GM19193 (cell line): Measurements from ENCODE around the gene RFX2.

Experiments used
- POLR2A ChIP-seq: IDR thresholded peaks from 4 replicates; pipeline ENCODE4 v1.6.1; 2011; ENCODE audit not compliant: insufficient read depth, insufficient read length; ENCODE audit errors: extremely low read depth

RFX2 gene

GRCh38 chr19:5960005-5961001 lies 150.0 kb downstream of the RFX2 start:
- no peak for TF ChIP-seq POLR2A

GRCh38 chr19:5959260-5960004 lies 150.9 kb downstream of the RFX2 start:
- no peak for TF ChIP-seq POLR2A

GRCh38 chr19:5958851-5959122 lies 151.5 kb downstream of the RFX2 start:
- no peak for TF ChIP-seq POLR2A

DNA sequence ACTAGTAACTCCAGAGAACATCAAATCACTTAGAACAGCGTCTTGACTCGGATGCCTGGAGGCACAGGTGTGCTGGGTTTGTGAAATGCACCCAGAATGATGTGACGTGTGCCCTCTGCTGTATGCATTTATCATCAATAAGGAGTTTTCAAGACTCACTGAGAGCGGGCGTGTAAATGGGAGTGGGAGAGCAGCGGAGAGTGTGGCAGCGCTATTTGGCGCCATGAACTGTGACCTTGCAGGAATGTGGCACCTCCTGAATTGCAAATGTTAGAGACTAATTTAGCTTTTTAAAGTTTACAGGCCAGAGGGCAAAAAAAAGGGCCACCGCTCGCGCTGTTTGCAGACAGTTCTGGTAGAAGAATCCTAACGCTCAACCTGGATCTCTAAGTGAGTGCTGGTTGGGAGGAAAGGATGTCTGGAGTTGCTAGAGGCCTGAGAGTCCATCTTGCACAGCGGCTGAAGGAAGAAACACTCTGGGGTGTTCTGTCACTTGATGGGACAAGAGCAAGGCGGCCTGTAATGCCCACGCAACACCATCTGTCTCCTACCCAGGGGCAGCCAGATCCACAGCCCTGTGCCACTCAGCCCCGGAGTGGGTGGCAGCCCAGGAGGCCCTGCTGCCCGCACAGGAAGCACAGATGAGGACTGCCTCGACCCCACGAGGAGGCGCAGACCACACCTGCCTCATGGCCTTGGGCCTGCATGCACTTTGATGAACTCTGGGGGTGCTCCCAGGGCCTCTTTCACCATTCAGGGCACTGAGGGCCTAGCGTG lies 152.0 kb downstream of the RFX2 start:
- no peak for TF ChIP-seq POLR2A

- TF ChIP-seq POLR2A = no peak
Observed at GRCh38 chr19:5957170-5957569, 153.1 kb downstream of the RFX2 start.

DNA sequence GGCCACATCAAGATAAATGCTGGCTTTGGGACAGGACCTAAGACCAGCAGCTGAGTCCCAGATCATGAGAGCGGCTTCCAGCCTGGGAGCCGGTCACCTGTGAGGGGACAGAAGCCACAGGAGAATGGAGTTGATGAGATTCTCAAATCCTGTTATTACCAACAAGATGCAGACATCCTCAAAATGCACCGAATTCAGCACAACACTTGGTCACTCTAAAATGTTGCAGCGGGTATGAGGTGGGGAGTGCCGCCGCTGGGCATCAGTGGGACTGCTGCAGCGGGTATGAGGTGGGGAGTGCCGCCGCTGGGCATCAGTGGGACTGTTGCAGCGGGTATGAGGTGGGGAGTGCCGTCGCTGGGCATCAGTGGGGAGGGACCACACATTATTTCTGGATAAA lies 153.6 kb downstream of the RFX2 start:
- TF ChIP-seq POLR2A = no peak

DNA sequence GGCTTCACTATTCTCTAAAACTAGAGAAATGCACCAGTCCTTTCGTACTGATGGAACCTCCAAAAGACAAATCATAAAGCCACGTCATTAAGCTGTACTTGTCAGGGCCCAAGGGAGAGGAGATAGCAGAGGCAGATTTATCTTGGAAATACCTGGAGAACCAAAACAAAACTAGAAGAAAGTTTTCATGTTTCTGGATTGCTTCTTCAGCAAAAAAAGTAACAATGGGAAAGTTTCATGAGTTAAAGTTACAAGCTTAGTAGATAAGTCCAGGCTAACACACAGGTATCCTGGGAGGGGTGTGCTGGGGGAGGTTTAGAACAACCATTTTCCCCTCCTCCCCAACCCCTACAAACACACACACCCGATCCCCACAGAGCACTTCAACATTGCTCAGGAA lies 154.0 kb downstream of the RFX2 start:
- no peak for TF ChIP-seq POLR2A

DNA sequence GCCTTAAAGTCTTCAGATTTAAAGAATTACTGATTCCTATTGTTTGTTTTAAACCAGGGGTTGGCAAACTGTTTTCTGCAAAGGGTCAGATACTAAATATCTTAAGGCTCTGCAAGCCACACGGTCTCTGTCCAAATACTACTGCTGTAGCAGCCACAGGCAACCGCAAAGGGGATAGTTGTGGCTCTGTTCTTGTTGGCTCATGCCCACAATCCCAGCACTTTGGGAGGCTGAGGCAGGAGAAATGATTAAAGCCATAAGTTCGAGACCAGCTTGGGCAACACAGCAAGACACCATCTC lies 154.7 kb downstream of the RFX2 start:
- TF ChIP-seq POLR2A = no peak

- TF ChIP-seq POLR2A = no peak
Observed at GRCh38 chr19:5954293-5954692, 156.0 kb downstream of the RFX2 start.

DNA sequence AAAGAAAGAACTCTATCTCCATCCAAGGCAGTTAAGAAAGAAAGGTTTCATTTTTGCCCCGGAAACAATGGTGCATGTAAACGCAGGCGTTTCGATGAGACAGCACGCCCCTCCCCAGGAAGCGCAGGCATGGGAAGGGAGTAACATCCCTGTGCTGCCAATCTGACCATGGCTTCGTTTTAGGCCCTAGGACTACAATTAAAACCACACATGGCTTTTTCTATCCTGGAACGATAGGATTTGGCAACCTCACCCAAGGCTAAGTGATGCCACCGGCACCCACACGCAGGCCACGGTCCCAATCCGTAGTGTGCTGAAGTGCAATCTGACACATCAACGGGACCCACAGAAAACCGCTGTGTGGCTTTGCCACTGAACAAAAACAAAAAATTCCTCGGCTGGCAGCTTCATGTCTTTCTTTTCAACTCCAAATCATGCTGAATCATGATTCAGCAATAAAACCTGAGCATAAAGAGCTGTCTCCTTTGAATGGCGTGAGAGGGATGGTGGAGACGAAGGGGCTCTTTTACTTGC lies 156.6 kb downstream of the RFX2 start:
- TF ChIP-seq POLR2A = no peak

GRCh38 chr19:5953030-5953589 lies 157.2 kb downstream of the RFX2 start:
- no peak for TF ChIP-seq POLR2A

DNA sequence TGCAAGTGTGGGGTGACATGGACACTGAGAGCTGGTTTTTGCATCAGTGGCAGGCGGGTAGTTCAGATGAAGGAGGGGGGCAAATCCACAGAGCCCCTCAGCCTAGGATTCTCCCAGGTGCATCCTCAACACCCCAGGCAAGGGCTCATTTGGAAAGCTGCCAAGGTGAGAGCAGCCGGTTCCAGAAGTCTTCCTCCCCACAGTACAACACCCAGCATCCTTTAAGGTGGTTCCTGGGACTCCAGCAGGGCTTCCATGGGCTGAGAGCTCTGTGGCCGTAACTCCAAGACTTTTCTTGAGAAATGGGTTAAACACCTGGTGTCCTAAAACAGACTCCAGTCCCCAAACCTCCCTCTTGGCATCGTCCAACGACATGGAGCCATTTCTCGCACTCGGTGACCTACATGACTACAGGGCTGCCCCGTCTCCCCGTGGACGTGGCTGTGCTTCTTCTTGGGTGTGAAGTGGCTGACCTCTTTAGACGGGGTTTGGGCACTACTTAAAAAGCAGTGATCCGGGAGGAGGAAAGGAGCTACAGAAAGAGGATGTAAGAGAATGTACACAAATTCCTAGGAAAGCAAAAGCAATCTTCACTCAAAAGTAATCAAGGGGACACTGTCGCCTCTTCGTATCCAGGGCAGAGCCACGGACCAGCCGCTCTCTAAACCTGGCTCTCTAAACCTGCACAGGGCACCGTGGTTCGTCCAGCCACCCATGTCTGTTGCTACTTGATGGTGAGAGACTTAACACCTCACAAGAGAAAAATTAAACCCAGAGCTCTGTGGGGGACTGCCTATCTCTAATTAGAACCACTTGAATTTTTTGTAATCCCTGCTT lies 157.9 kb downstream of the RFX2 start:
- no peak for TF ChIP-seq POLR2A

DNA sequence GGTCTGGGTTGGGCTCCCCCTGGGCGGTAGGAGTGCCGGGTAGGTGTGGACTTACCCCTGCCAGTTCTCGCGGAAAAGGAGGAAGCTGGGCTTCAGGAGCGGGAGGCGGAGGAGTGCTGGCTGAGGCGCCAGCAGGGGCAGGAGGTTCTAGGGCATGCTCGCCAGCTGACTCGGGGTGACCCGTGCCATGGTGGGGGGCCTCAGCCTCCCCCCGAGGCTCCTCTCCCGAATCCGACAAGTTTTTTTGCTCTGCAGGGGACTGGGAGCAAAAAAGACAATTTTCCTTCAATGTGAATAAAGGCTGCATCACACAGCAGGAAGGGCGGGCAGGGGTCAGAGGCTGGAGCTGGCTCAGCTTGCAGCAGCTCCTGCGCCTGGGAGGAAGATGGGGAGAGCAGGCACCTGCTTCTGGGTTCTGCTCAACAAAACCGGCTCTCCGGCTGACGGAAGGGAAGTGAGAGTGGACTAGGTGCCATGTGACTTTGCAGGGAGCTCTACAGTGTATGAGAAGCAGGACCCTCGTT lies 158.9 kb downstream of the RFX2 start:
- TF ChIP-seq POLR2A = no peak

DNA sequence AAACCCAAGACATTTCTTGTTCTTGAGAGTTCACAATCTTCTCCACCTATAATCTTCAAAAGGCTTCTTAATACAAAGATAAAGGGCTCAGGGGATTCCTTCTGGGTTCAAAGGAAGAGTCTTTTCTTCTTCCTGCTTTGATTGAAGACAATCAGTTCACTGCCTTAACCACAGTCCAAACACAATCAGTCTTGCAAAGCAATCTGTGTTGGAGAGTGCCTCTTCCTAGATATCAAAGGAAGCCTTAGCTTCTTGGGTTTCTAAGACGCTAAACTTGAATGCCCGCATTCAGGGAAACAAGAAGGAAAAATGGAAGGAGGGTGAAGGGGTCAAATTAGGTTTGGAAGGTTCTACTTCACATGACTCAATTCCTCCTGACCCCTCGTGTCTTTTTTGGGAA lies 159.6 kb downstream of the RFX2 start:
- TF ChIP-seq POLR2A = no peak

DNA sequence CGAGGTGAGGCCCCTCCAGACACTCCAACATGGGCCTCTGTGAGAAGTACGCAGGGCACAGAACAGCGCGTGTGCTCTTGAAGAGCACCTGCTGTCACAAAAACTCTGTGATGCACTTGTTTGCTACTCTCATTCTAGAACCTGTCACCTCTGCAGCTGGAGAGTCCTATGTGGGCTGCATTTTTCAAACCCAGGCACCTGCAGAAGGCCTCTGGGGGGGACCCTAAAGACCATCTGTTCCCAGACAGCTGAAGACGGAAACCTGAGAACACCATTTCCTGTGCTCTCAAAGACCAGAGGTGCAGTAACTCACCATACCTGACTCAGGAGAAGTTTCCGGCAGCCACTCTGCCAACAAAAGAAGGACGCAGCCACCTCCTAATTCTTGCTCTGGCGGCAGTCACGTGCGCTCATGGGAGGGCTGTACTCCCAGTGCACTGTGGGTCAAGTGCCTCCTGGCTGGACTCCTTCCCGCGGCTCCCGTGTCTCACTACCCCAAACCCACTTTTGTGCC lies 160.5 kb downstream of the RFX2 start:
- TF ChIP-seq POLR2A = no peak
